GM06990 (cell line): ENCODE results near the gene ABHD16A.

Source experiments
- DNase-seq: peaks from one replicate; pipeline ENCODE4 v3.0.0-alpha.2; 2011; ENCODE audit not compliant: insufficient read length; ENCODE audit errors: extremely low read depth
- H3K27me3 ChIP-seq: replicated peaks from 2 replicates; pipeline ENCODE4 v1.6.0; 2011; ENCODE audit warnings: low read length; ENCODE audit not compliant: control insufficient read depth, insufficient read depth
- H3K36me3 ChIP-seq: 2 replicates; pipeline ENCODE4 v1.5.1; 2011; ENCODE audit warnings: low read length; ENCODE audit not compliant: control insufficient read depth, insufficient read depth
- H3K4me3 ChIP-seq: replicated peaks from 2 replicates; pipeline ENCODE4 v1.5.1; 2011; ENCODE audit warnings: low read depth, mild to moderate bottlenecking, control low read depth, low read length
- CTCF ChIP-seq: IDR thresholded peaks from 2 replicates; pipeline ENCODE4 v1.5.1; 2011; ENCODE audit warnings: low read length, control low read depth, mild to moderate bottlenecking, inconsistent platforms; ENCODE audit not compliant: insufficient read depth, poor library complexity, severe bottlenecking

The ABHD16A gene

DNA sequence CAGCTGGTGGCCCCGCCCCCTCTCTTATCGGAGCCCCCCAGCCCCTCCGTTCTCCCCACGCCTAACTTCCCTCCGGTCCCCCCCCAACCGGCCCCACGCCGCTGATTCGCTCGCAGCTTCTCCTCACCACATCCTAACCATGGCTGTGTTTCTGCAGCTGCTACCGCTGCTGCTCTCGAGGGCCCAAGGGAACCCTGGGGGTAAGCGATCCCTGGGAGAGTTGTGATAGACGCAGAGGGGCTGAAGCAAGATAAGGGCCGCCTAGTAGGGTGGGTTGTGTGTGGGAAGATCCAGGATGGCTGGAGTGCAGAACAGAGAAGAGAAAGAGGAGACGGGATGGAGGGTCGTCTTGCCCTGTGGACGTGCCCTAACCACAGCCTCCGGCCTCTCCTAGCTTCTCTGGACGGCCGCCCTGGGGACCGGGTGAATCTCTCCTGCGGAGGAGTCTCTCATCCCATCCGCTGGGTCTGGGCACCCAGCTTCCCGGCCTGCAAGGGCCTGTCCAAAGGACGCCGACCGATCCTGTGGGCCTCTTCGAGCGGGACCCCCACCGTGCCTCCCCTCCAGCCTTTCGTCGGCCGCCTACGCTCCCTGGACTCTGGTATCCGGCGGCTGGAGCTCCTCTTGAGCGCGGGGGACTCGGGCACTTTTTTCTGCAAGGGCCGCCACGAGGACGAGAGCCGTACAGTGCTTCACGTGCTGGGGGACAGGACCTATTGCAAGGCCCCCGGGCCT, 20.3 kb upstream of the ABHD16A start, which contains the start of gene MPIG6B:
TSS of gene MPIG6B (plus strand) at position 129 of the 735 bp plus-strand sequence. CDS start at position 140, 11 bp downstream.
- Histone ChIP-seq H3K4me3 (no peak within 1 kb of the TSS), H3K36me3 (no peaks in the 10 kb centered on the region), H3K27me3 (no peaks in the 10 kb centered on the region)
- DNase-seq: no peak
- TF ChIP-seq CTCF: no peak

DNA sequence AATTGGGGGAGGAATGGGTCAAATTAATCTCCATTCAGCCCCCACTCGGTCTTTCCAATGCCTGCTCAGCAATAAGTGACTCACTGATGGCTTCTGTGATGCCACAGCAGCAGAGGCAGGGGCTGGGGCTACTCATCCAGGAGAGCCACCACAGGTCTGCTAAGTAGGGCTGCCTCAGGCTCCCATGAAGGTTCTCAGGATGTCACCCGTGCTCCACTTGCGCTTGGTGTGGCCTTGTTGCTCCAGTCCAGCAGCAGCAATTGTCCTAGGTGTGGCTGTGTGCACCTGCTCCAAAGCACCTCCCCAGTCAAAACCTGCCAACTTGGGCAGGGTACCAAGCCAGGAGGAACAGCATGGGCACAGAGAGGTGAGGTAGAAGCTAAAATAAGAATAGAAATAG, 19.0 kb upstream of the ABHD16A start:
- no peak overlapping the region for H3K4me3 ChIP-seq
- DNase-seq: no peak
- H3K27me3 ChIP-seq: no peaks in the 10 kb centered on the region; the same call in 1 of the 2 replicates
- H3K36me3 ChIP-seq: no peaks in the 10 kb centered on the region
- TF ChIP-seq CTCF: no peak

GRCh38 chr6:31721351-31722020, 18.4 kb upstream of the ABHD16A start, which contains the start of gene LY6G6C:
Gene LY6G6C (minus strand): TSS chr6:31721746. CDS start chr6:31721679, 67 bp downstream.
- H3K4me3 ChIP-seq: no peak within 1 kb of the TSS
- no peaks in the 10 kb centered on the region for H3K36me3 ChIP-seq
- DNase-seq: no peak
- no peaks in the 10 kb centered on the region; the same call in 1 of the 2 replicates for H3K27me3 ChIP-seq
- no peak for TF ChIP-seq CTCF

- no peak overlapping the region for H3K4me3 ChIP-seq
- no peaks in the 10 kb centered on the region; the same call in 1 of the 2 replicates for H3K27me3 ChIP-seq
- TF ChIP-seq CTCF: no peak
- no peak for DNase-seq
- no peaks in the 10 kb centered on the region for H3K36me3 ChIP-seq
Measured at GRCh38 chr6:31720196-31720770, 17.2 kb upstream of the ABHD16A start.

DNA sequence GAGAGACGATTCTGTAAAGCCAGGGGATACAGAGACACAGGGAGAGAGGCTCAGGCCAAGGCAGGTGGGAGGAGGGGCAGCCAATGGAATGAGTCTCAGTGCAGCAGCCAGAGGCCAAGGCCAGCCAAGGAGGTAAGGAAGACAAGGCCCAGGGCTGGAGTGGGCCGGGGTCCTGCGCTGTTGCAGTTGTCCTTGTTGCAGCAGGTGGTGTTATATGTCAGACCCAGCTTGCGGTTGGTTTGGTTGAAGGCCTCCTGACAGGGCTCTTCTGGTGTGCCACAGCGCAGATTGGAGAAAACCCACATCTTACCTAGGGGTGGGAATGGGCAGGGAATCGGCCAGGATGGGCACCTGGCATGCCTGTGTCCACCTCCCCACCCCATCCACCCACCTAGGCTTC, 15.9 kb upstream of the ABHD16A start:
- no peak overlapping the region for H3K4me3 ChIP-seq
- no peaks in the 10 kb centered on the region for H3K36me3 ChIP-seq
- no peak for TF ChIP-seq CTCF
- no peak for DNase-seq
- H3K27me3 ChIP-seq: no peaks in the 10 kb centered on the region; the same call in 1 of the 2 replicates
